ENCODE data around the gene ZDHHC21. TPM values are rescaled to one million over a fixed set of nuclear protein-coding genes. Genes with fewer than 3 reads are reported as not detected.

ZDHHC21 gene
- polyA plus RNA-seq, 2 of the 4 experiments (the other 2 are of a cell fraction) = 3.7 to 9.1 TPM

- Histone ChIP-seq H3K4me1 (no peaks in the 10 kb centered on the region), H3K9me3 (no peaks in the 10 kb centered on the region), H3K4me3 (no peak overlapping the region), H3K27ac (no peak overlapping the region), H3K4me2 (no peak overlapping the region)
- POLR2A ChIA-PET = no interaction called here
- 76% methylated on average over 1 of the region's 1 CpG for WGBS (ENCODE audit: missing lambda C conversion rate)
- DNase-seq (ENCODE audit: low read depth in 1 of 2, low spot score in 1 of 2) (no peak), ATAC-seq (no peak), FAIRE-seq (no peak)
- no peak for TF ChIP-seq POLR2AphosphoS2 (conservative IDR thresholded peaks at IDR 0.05; ENCODE audit: low read length)
- TF ChIP-seq JUN (IDR thresholded peaks at IDR 0.05) = no peak
- no peak for TF ChIP-seq JUNB (IDR thresholded peaks at IDR 0.05)
- TF ChIP-seq HEYL (CRISPR knock-in tag; IDR thresholded peaks at IDR 0.05) = no peak
- no peak for TF ChIP-seq BHLHE40 (IDR thresholded peaks at IDR 0.05; ENCODE audit: low read depth, low read length)
- no peak for TF ChIP-seq ATOH8 (CRISPR knock-in tag; IDR thresholded peaks at IDR 0.05; ENCODE audit: low read depth)
- no peak for TF ChIP-seq E2F6 (IDR thresholded peaks at IDR 0.05; ENCODE audit: borderline replicate concordance, low read depth)
- no peak for TF ChIP-seq HMGXB4 (CRISPR knock-in tag; IDR thresholded peaks at IDR 0.05; ENCODE audit: borderline replicate concordance)
- TF ChIP-seq CEBPB (IDR thresholded peaks at IDR 0.05) = no peak
- TF ChIP-seq MAZ (IDR thresholded peaks at IDR 0.05; ENCODE audit: borderline replicate concordance, low read depth, low read length) = no peak
- TF ChIP-seq POLR2A (IDR thresholded peaks at IDR 0.05; ENCODE audit: low read length) = no peak
- no peak for TF ChIP-seq CHD4 (IDR thresholded peaks at IDR 0.05; ENCODE audit: borderline replicate concordance)
- no peak for TF ChIP-seq FOSL2 (IDR thresholded peaks at IDR 0.05)
- no peak for TF ChIP-seq FOSL2 (CRISPR knock-in tag; IDR thresholded peaks at IDR 0.05)
- CTCF ChIA-PET = interaction anchor here (0.5 to 1.1 kb wide), 2 partner anchors 43 to 668 kb away, joined by 3 to 4 read pairs; no protein-coding TSS in a partner anchor
These were observed 38.2 kb upstream of the ZDHHC21 start for GRCh38 chr9:14731294-14731981.

DNA sequence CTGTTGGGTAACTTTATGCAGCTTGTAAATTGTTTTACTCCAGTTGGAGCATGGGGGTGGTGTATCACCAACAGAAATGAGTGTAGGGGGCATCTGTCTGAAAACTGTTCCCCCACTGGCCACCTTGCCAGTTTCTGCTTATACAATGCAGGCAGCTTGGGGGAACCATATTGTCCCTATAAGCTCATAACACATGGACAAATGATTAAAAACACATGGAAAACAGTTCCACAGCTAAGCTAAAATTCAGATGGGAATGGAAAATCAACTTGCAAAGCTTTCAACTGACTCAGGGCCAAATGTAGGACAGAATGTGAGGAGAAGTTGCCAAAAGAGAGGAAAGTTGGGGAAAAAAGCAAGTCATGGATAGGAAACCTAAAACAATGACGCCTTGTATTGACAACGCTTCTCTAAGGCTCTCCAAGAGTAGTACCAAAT, 37.2 kb upstream of the ZDHHC21 start:
- CTCF ChIA-PET = no interaction called here
- no peak overlapping the region for H3K4me3 ChIP-seq
- no peak for DNase-seq (ENCODE audit: low read depth in 1 of 2, low spot score in 1 of 2)
- H3K9me3 ChIP-seq = no peaks in the 10 kb centered on the region
- POLR2A ChIA-PET = no interaction called here
- no peak for TF ChIP-seq SMC3 (IDR thresholded peaks at IDR 0.05)
- TF ChIP-seq USF2 (IDR thresholded peaks at IDR 0.05) = no peak
- TF ChIP-seq ZNF302 (CRISPR knock-in tag; IDR thresholded peaks at IDR 0.05) = no peak
- TF ChIP-seq GATA3 (IDR thresholded peaks at IDR 0.05; ENCODE audit: borderline replicate concordance) = no peak
- TF ChIP-seq PBX3 (IDR thresholded peaks at IDR 0.05) = no peak
- no peak for TF ChIP-seq E2F6 (IDR thresholded peaks at IDR 0.05; ENCODE audit: borderline replicate concordance, low read depth)
- TF ChIP-seq HEYL (CRISPR knock-in tag; IDR thresholded peaks at IDR 0.05) = no peak
- TF ChIP-seq CHD2 (IDR thresholded peaks at IDR 0.05; ENCODE audit: low read length, partially characterized antibody) = no peak
- no peak for TF ChIP-seq MYC (IDR thresholded peaks at IDR 0.05; ENCODE audit: borderline replicate concordance, low read length)
- no peak for TF ChIP-seq NPAS2 (CRISPR knock-in tag; IDR thresholded peaks at IDR 0.05; ENCODE audit: borderline replicate concordance)
- TF ChIP-seq HOXA7 (CRISPR knock-in tag; IDR thresholded peaks at IDR 0.05) = no peak
- TF ChIP-seq FOXS1 (CRISPR knock-in tag; IDR thresholded peaks at IDR 0.05) = no peak
- no peak for TF ChIP-seq RNF2 (IDR thresholded peaks at IDR 0.05; ENCODE audit: borderline replicate concordance, low read depth)
- no peak for TF ChIP-seq NFE2L2 (conservative IDR thresholded peaks at IDR 0.05; ENCODE audit: low read length)
- TF ChIP-seq BHLHE40 (IDR thresholded peaks at IDR 0.05; ENCODE audit: low read depth, low read length) = no peak
- no peaks in the 10 kb centered on the region for H3K4me1 ChIP-seq
- no peak overlapping the region for H3K27ac ChIP-seq
- H3K4me2 ChIP-seq = no peak overlapping the region
- ATAC-seq = no peak
- no peak for FAIRE-seq
- 60% methylated on average over 2 of the region's 2 CpGs for WGBS (ENCODE audit: missing lambda C conversion rate)

All from A549 (cell line).